ENCODE measurements around the gene PTGFRN.

DNA sequence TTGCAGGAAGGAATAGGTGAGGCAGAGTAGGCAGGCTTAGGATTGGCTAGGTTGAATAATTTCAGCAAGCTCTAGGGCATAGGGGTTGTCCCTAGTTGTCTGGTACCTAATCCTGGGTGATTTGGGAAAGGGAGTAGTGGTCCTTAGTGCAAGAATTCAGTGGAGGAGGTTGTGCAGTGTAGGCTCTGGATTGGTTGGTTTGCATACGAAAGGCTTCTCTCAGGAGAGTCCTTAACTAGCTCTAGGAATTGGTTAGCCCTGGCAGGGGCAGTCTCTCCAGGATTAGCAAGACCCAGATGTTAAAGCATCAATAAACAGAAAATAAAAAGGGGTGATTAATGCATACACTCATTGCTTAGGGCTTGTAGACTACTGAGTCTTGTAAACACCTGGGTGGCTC is 82.2 kb downstream of the PTGFRN start:
- TF ChIP-seq POLR2AphosphoS5 (IDR thresholded peaks at IDR 0.05) (no peak), POLR2A (IDR thresholded peaks at IDR 0.05) (no peak), EP300 (IDR thresholded peaks at IDR 0.05) (no peak)
